HEK293 (cell line): ENCODE results near the gene CEP135.

Experiments
- CTCF ChIP-seq: fragments of 450-650 bp; formaldehyde crosslinking; IDR thresholded peaks from 2 replicates; pipeline ENCODE4 v1.5.1; 2016; ENCODE audit warnings: missing biosample characterization, missing genetic modification characterization
- PBX3 ChIP-seq: sonication (generic); formaldehyde crosslinking; IDR thresholded peaks from 2 replicates; pipeline ENCODE4 v1.8.1; 2022; ENCODE audit warnings: mild to moderate bottlenecking, moderate library complexity, missing genetic modification reagents
- SETDB1 ChIP-seq: IDR thresholded peaks from one replicate; pipeline ENCODE4 v1.6.1; 2017; ENCODE audit warnings: mild to moderate bottlenecking, low read length, moderate library complexity, mixed read lengths; ENCODE audit not compliant: insufficient read length
- YY1 ChIP-seq: fragments of 450-650 bp; formaldehyde crosslinking; IDR thresholded peaks from 2 replicates; pipeline ENCODE4 v1.5.1; 2018; ENCODE audit warnings: missing biosample characterization, missing genetic modification characterization
- ZBTB44 ChIP-seq: fragments of 450-650 bp; IDR thresholded peaks from 2 replicates; pipeline ENCODE4 v1.5.1; 2018; ENCODE audit warnings: missing biosample characterization, mild to moderate bottlenecking, missing genetic modification characterization
- ZNF18 ChIP-seq: fragments of 450-650 bp; formaldehyde crosslinking; IDR thresholded peaks from 2 replicates; pipeline ENCODE4 v1.5.1; 2016; ENCODE audit warnings: missing biosample characterization, missing genetic modification characterization
- ZNF202 ChIP-seq: fragments of 450-650 bp; formaldehyde crosslinking; IDR thresholded peaks from 2 replicates; pipeline ENCODE4 v1.5.1; 2016; ENCODE audit warnings: missing biosample characterization, missing genetic modification characterization, borderline replicate concordance
- ZNF280D ChIP-seq: fragments of 450-650 bp; formaldehyde crosslinking; IDR thresholded peaks from 2 replicates; pipeline ENCODE4 v1.5.1; 2016; ENCODE audit warnings: missing biosample characterization, missing genetic modification characterization
- ZNF501 ChIP-seq: fragments of 450-650 bp; formaldehyde crosslinking; IDR thresholded peaks from 2 replicates; pipeline ENCODE4 v1.5.1; 2016; ENCODE audit warnings: missing biosample characterization, missing genetic modification characterization
- ZSCAN30 ChIP-seq: fragments of 450-650 bp; IDR thresholded peaks from 2 replicates; pipeline ENCODE4 v1.5.1; 2018; ENCODE audit warnings: missing biosample characterization, mild to moderate bottlenecking, missing genetic modification characterization, moderate library complexity

- TF ChIP-seq CTCF (tag by site-specific recombination) (no peak), ZNF202 (tag by site-specific recombination) (no peak), ZNF501 (no peak), ZBTB44 (tag by site-specific recombination) (no peak), PBX3 (CRISPR knock-in tag) (no peak), SETDB1 (no peak), ZSCAN30 (no peak), ZNF280D (tag by site-specific recombination) (no peak), ZNF18 (tag by site-specific recombination) (no peak), YY1 (tag by site-specific recombination) (no peak)
These were observed 19.9 kb upstream of the CEP135 start for GRCh38 chr4:55928846-55929245.
